Smooth muscle cell (in vitro differentiated cells): ENCODE measurements around the gene GRHL1. TPM values are rescaled to one million over a fixed set of nuclear protein-coding genes. Genes with fewer than 3 reads are reported as not detected.
A peak's percentile ranks its signal among the peaks of the same experiment; 100 is the strongest.

Experiments
- DNase-seq: peaks from one replicate; lab custom pipeline; 2025; ENCODE audit not compliant: unreplicated experiment; lab: John Stamatoyannopoulos, UW
- H2AFZ ChIP-seq: fragments of 200-600 bp; sonication (generic); 2 replicates; pipeline ENCODE4 v1.6.0; 2016; ENCODE audit warnings: antibody characterized with exemption, low read depth, mild to moderate bottlenecking
- H3F3A ChIP-seq: fragments of 200-600 bp; sonication (generic); 2 replicates; pipeline ENCODE4 v1.6.0; 2017; ENCODE audit warnings: antibody characterized with exemption, low read depth
- H3K27ac ChIP-seq: fragments of 200-600 bp; sonication (generic); 2 replicates; pipeline ENCODE4 v1.5.1; 2016; ENCODE audit warnings: low read depth, mild to moderate bottlenecking
- H3K27me3 ChIP-seq: fragments of 200-600 bp; sonication (generic); 2 replicates; pipeline ENCODE4 v1.6.1; 2016; ENCODE audit warnings: low read depth, mild to moderate bottlenecking
- H3K36me3 ChIP-seq: fragments of 200-600 bp; sonication (generic); 2 replicates; pipeline ENCODE4 v1.5.1; 2016; ENCODE audit warnings: low read depth
- H3K4me1 ChIP-seq: fragments of 200-600 bp; sonication (generic); 2 replicates; pipeline ENCODE4 v1.5.1; 2016; ENCODE audit warnings: low read depth
- H3K4me2 ChIP-seq: fragments of 200-600 bp; sonication (generic); 2 replicates; pipeline ENCODE4 v1.6.0; 2016; ENCODE audit warnings: mild to moderate bottlenecking
- H3K4me3 ChIP-seq: fragments of 200-600 bp; sonication (generic); 2 replicates; pipeline ENCODE4 v1.5.1; 2016; ENCODE audit warnings: mild to moderate bottlenecking
- H3K79me2 ChIP-seq: fragments of 200-600 bp; sonication (generic); 2 replicates; pipeline ENCODE4 v1.6.0; 2016; ENCODE audit warnings: low read depth, mild to moderate bottlenecking
- H3K9ac ChIP-seq: fragments of 200-600 bp; sonication (generic); 2 replicates; pipeline ENCODE4 v1.6.0; 2016; ENCODE audit warnings: low read depth
- H3K9me3 ChIP-seq: fragments of 200-600 bp; sonication (generic); replicated peaks from 2 replicates; pipeline ENCODE4 v1.5.1; 2016; ENCODE audit warnings: low read depth
- H4K20me1 ChIP-seq: fragments of 200-600 bp; sonication (generic); 2 replicates; pipeline ENCODE4 v1.6.0; 2016; ENCODE audit warnings: low read depth
- WGBS: methylation state at CpG from one replicate; pipeline ENCODE4 v1.1.7; 2016; ENCODE audit warnings: low lambda C conversion rate; 5-methylcytosine and 5-hydroxymethylcytosine counted together
- polyA plus RNA-seq: library from polyadenylated mRNA; unstranded; fragments of >200 nt; fragmentation: Nextera tagmentation; extraction: Ambion mirVana; gene quantifications from 2 replicates; pipeline ENCODE4 v1.2.1, GENCODE V29; 2016
- total RNA-seq: library from RNA; depleted of rRNA; stranded (reverse); fragments of >200 nt; gene quantifications from 2 replicates; pipeline ENCODE4 v1.2.3, GENCODE V29; 2014
- TF ChIP-seq, protein P1 (sequence below): fragments of 200-600 bp; sonication (generic); IDR thresholded peaks from 2 replicates; pipeline ENCODE4 v1.5.1; 2017; ENCODE audit warnings: borderline replicate concordance, mild to moderate bottlenecking, antibody characterized with exemption; ENCODE audit not compliant: insufficient read depth, poor library complexity, severe bottlenecking

The GRHL1 gene
- total and polyA plus RNA-seq, 2 experiments from 2014 or later, result 2.0 to 26.8 TPM

GRCh38 chr2:10007921-10008808, 56.7 kb downstream of the GRHL1 start:
- no peak for DNase-seq
- Histone ChIP-seq H3K9me3 (no peaks in the 10 kb centered on the region), H3K4me1 (peaks cover 6% of the 10 kb centered on the region), H3K36me3 (no peaks in the 10 kb centered on the region), H3K79me2 (no peaks in the 10 kb centered on the region), H3K9ac (no peak overlapping the region), H3K4me2 (peak overlapping the region; percentile 29), H3K27me3 (no peaks in the 10 kb centered on the region), H2AFZ (peak overlapping the region; percentile 56), H3F3A (no peaks in the 10 kb centered on the region), H3K4me3 (no peak overlapping the region), H4K20me1 (no peaks in the 10 kb centered on the region), H3K27ac (peak overlapping the region; percentile 5)
- TF ChIP-seq, protein P1, sequence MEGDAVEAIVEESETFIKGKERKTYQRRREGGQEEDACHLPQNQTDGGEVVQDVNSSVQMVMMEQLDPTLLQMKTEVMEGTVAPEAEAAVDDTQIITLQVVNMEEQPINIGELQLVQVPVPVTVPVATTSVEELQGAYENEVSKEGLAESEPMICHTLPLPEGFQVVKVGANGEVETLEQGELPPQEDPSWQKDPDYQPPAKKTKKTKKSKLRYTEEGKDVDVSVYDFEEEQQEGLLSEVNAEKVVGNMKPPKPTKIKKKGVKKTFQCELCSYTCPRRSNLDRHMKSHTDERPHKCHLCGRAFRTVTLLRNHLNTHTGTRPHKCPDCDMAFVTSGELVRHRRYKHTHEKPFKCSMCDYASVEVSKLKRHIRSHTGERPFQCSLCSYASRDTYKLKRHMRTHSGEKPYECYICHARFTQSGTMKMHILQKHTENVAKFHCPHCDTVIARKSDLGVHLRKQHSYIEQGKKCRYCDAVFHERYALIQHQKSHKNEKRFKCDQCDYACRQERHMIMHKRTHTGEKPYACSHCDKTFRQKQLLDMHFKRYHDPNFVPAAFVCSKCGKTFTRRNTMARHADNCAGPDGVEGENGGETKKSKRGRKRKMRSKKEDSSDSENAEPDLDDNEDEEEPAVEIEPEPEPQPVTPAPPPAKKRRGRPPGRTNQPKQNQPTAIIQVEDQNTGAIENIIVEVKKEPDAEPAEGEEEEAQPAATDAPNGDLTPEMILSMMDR, result no peak
- WGBS, result 68% methylated on average over 20 of the region's 22 CpGs

- H3F3A ChIP-seq, result no peaks in the 10 kb centered on the region
- no peaks in the 10 kb centered on the region for H4K20me1 ChIP-seq
- H3K4me3 ChIP-seq, result no peak overlapping the region
- no peak overlapping the region for H3K9ac ChIP-seq
- 83% methylated on average over 9 of the region's 9 CpGs for WGBS
- H3K4me1 ChIP-seq, result peaks cover 6% of the 10 kb centered on the region
- H3K27me3 ChIP-seq, result no peaks in the 10 kb centered on the region
- no peaks in the 10 kb centered on the region for H3K79me2 ChIP-seq
- no peak overlapping the region for H3K27ac ChIP-seq
- no peak for DNase-seq
- TF ChIP-seq, protein P1, result no peak
- H2AFZ ChIP-seq, result peak overlapping the region; percentile 39
- H3K9me3 ChIP-seq, result no peaks in the 10 kb centered on the region
- no peaks in the 10 kb centered on the region for H3K36me3 ChIP-seq
- peak overlapping the region; percentile 29 for H3K4me2 ChIP-seq
Measured at GRCh38 chr2:10008809-10009176, 57.3 kb downstream of the GRHL1 start.

GRCh38 chr2:10009271-10009810, 57.8 kb downstream of the GRHL1 start:
- Histone ChIP-seq H3F3A (no peaks in the 10 kb centered on the region), H2AFZ (no peak overlapping the region), H3K27me3 (no peaks in the 10 kb centered on the region), H3K79me2 (no peaks in the 10 kb centered on the region), H3K4me3 (no peak overlapping the region), H3K36me3 (no peaks in the 10 kb centered on the region), H3K4me1 (peaks cover 6% of the 10 kb centered on the region), H4K20me1 (no peaks in the 10 kb centered on the region), H3K9me3 (no peaks in the 10 kb centered on the region), H3K27ac (peak overlapping the region; percentile 6), H3K9ac (no peak overlapping the region), H3K4me2 (no peak overlapping the region)
- DNase-seq, result no peak
- 91% methylated on average over 18 of the region's 19 CpGs for WGBS
- TF ChIP-seq, protein P1, result no peak
